ENCODE results near the gene SYT13.

Gene SYT13

GRCh38 chr11:45215098-45215865, 70.9 kb downstream of the SYT13 start:
- TF ChIP-seq JUND (IDR thresholded peaks at IDR 0.05; ENCODE audit: low read depth), result no peak
- in situ Hi-C loops (cut with HindIII; ENCODE audit: low pct_unique_long_range_greater_than_20kb, low sequenced_read_pairs), result no loop called here
- DNase-seq (ENCODE audit: low read depth in 1 of 2, low spot score in 1 of 2), result no peak

GRCh38 chr11:45213717-45214116, 72.4 kb downstream of the SYT13 start:
- no peak for TF ChIP-seq JUND (IDR thresholded peaks at IDR 0.05; ENCODE audit: low read depth)
- DNase-seq (ENCODE audit: low read depth in 1 of 2, low spot score in 1 of 2), result no peak
- in situ Hi-C loops (cut with HindIII; ENCODE audit: low pct_unique_long_range_greater_than_20kb, low sequenced_read_pairs), result no loop called here

GRCh38 chr11:45213316-45213665, 72.8 kb downstream of the SYT13 start:
- no peak for TF ChIP-seq JUND (IDR thresholded peaks at IDR 0.05; ENCODE audit: low read depth)
- no peak for DNase-seq (ENCODE audit: low read depth in 1 of 2, low spot score in 1 of 2)
- in situ Hi-C loops (cut with HindIII; ENCODE audit: low pct_unique_long_range_greater_than_20kb, low sequenced_read_pairs), result no loop called here

GRCh38 chr11:45212566-45213315, 73.4 kb downstream of the SYT13 start:
- no peak for TF ChIP-seq JUND (IDR thresholded peaks at IDR 0.05; ENCODE audit: low read depth)
- in situ Hi-C loops (cut with HindIII; ENCODE audit: low pct_unique_long_range_greater_than_20kb, low sequenced_read_pairs), result no loop called here
- no peak for DNase-seq (ENCODE audit: low read depth in 1 of 2, low spot score in 1 of 2)

GRCh38 chr11:45211732-45212131, 74.4 kb downstream of the SYT13 start:
- in situ Hi-C loops (cut with HindIII; ENCODE audit: low pct_unique_long_range_greater_than_20kb, low sequenced_read_pairs), result no loop called here
- no peak for TF ChIP-seq JUND (IDR thresholded peaks at IDR 0.05; ENCODE audit: low read depth)

GRCh38 chr11:45210846-45211245, 75.3 kb downstream of the SYT13 start:
- in situ Hi-C loops (cut with HindIII; ENCODE audit: low pct_unique_long_range_greater_than_20kb, low sequenced_read_pairs), result no loop called here
- TF ChIP-seq JUND (IDR thresholded peaks at IDR 0.05; ENCODE audit: low read depth), result no peak
- DNase-seq (ENCODE audit: low read depth in 1 of 2, low spot score in 1 of 2), result no peak

More at GRCh38 chr11:45211732-45212131, 74.4 kb downstream of the SYT13 start:
- DNase-seq (ENCODE audit: low read depth in 1 of 2, low spot score in 1 of 2), result no peak

GRCh38 chr11:45209891-45210699, 76.0 kb downstream of the SYT13 start:
- DNase-seq (ENCODE audit: low read depth in 1 of 2, low spot score in 1 of 2), result no peak

GRCh38 chr11:45209000-45209879, 76.9 kb downstream of the SYT13 start:
- in situ Hi-C loops (cut with HindIII; ENCODE audit: low pct_unique_long_range_greater_than_20kb, low sequenced_read_pairs), result no loop called here
- no peak for DNase-seq (ENCODE audit: low read depth in 1 of 2, low spot score in 1 of 2)
- no peak for TF ChIP-seq JUND (IDR thresholded peaks at IDR 0.05; ENCODE audit: low read depth)

More at GRCh38 chr11:45209891-45210699, 76.0 kb downstream of the SYT13 start:
- in situ Hi-C loops (cut with HindIII; ENCODE audit: low pct_unique_long_range_greater_than_20kb, low sequenced_read_pairs), result no loop called here
- TF ChIP-seq JUND (IDR thresholded peaks at IDR 0.05; ENCODE audit: low read depth), result no peak

- TF ChIP-seq JUND (IDR thresholded peaks at IDR 0.05; ENCODE audit: low read depth), result no peak
- in situ Hi-C loops (cut with HindIII; ENCODE audit: low pct_unique_long_range_greater_than_20kb, low sequenced_read_pairs), result no loop called here
- DNase-seq (ENCODE audit: low read depth in 1 of 2, low spot score in 1 of 2), result no peak
Measured at GRCh38 chr11:45208135-45208534, 78.0 kb downstream of the SYT13 start.

GRCh38 chr11:45205978-45206377, 80.2 kb downstream of the SYT13 start:
- TF ChIP-seq JUND (IDR thresholded peaks at IDR 0.05; ENCODE audit: low read depth), result no peak
- no peak for DNase-seq (ENCODE audit: low read depth in 1 of 2, low spot score in 1 of 2)
- in situ Hi-C loops (cut with HindIII; ENCODE audit: low pct_unique_long_range_greater_than_20kb, low sequenced_read_pairs), result no loop called here

- no peak for DNase-seq (ENCODE audit: low read depth in 1 of 2, low spot score in 1 of 2)
- TF ChIP-seq JUND (IDR thresholded peaks at IDR 0.05; ENCODE audit: low read depth), result no peak
- in situ Hi-C loops (cut with HindIII; ENCODE audit: low pct_unique_long_range_greater_than_20kb, low sequenced_read_pairs), result no loop called here
Measured at GRCh38 chr11:45204761-45205160, 81.4 kb downstream of the SYT13 start.

GRCh38 chr11:45193695-45194094, 92.4 kb downstream of the SYT13 start:
- TF ChIP-seq JUND (IDR thresholded peaks at IDR 0.05; ENCODE audit: low read depth), result no peak
- no peak for DNase-seq (ENCODE audit: low read depth in 1 of 2, low spot score in 1 of 2)
- in situ Hi-C loops (cut with HindIII; ENCODE audit: low pct_unique_long_range_greater_than_20kb, low sequenced_read_pairs), result no loop called here
